ENCODE measurements around the gene FBXO4. TPM values are rescaled to one million over a fixed set of nuclear protein-coding genes. Genes with fewer than 3 reads are reported as not detected.

Gene FBXO4, protein sequence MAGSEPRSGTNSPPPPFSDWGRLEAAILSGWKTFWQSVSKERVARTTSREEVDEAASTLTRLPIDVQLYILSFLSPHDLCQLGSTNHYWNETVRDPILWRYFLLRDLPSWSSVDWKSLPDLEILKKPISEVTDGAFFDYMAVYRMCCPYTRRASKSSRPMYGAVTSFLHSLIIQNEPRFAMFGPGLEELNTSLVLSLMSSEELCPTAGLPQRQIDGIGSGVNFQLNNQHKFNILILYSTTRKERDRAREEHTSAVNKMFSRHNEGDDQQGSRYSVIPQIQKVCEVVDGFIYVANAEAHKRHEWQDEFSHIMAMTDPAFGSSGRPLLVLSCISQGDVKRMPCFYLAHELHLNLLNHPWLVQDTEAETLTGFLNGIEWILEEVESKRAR
- total RNA-seq: 10 to 100 TPM; 16.1 to 17.0 TPM
- 10 to 100 TPM; 13.7 to 15.1 TPM for polyA plus RNA-seq (ENCODE audit: insufficient read length in 2 of 2)
- long read RNA-seq, donor 1, partial matches to known transcripts: 0 of 4 reads
- long read RNA-seq, donor 1, other reads (novel, unspliced or antisense): 0 of 4 reads
- long read RNA-seq, donor 2, partial matches to known transcripts: 0 of 2 reads
- long read RNA-seq, donor 2, other reads (novel, unspliced or antisense): 0 of 2 reads
- long read RNA-seq, donor 3: 0 reads
- long read RNA-seq, donor 4, transcript FBXO4-201 (7 exons, 1,682 nt): major isoform, 10 of 21 reads
- long read RNA-seq, donor 4, partial matches to known transcripts: 7 of 21 reads
- long read RNA-seq, donor 4, other reads (novel, unspliced or antisense): 0 of 21 reads

- peak within 1 kb of the TSS; percentile 80 for H3K27ac ChIP-seq (ENCODE audit: low read depth, low read length)
- DNase-seq (ENCODE audit: low read depth in 4 of 6, low spot score in 6 of 6): peak; percentile 36 to 92 (median 70)
- H3K9me3 ChIP-seq (ENCODE audit: control insufficient read depth, insufficient read depth, low read length): no peaks in the 10 kb centered on the region
- WGBS (ENCODE audit: insufficient coverage): 2% methylated on average over 59 of the region's 60 CpGs
- peak within 1 kb of the TSS; percentile 70 for H3K4me3 ChIP-seq (ENCODE audit: low read depth, low read length)
- no peaks in the 10 kb centered on the region for H3K36me3 ChIP-seq (ENCODE audit: control insufficient read depth, insufficient read depth, low read length)
- H3K27me3 ChIP-seq (ENCODE audit: control insufficient read depth, insufficient read depth, low read length): no peaks in the 10 kb centered on the region
- peaks cover 3% of the 10 kb centered on the region for H3K4me1 ChIP-seq (ENCODE audit: control insufficient read depth, insufficient read depth, low read length)
Observed at GRCh38 chr5:41924872-41925554, at the start of gene FBXO4. Gene FBXO4, plus strand, starts transcription at chr5:41925281. Its CDS starts 29 bp downstream, at chr5:41925310.

DNA sequence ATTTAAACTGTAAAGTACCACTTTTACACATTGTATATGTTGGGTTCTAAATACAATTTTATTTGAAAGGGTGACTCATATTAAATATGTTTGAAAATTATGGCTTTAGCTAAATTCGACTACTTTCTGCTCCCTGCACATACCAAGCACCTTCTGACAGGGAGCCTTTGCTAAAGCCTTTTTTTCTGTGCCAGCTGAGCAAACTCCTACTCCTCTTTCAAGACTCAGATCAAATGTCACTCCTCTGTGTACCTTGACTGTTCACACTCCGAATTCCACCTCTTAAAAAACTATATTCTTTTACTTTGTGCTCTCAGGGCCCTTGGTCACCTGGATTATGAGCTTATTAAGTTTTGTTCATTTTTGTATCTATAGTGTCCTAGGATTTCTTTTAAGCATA is 48.4 kb upstream of the FBXO4 start:
- H3K27ac ChIP-seq (ENCODE audit: low read depth, low read length): no peak overlapping the region
- no peak overlapping the region for H3K4me3 ChIP-seq (ENCODE audit: low read depth, low read length)
- H3K4me1 ChIP-seq (ENCODE audit: control insufficient read depth, insufficient read depth, low read length): no peaks in the 10 kb centered on the region
- H3K27me3 ChIP-seq (ENCODE audit: control insufficient read depth, insufficient read depth, low read length): no peaks in the 10 kb centered on the region
- WGBS (ENCODE audit: insufficient coverage): 57% methylated on average over 1 of the region's 2 CpGs
- no peaks in the 10 kb centered on the region for H3K9me3 ChIP-seq (ENCODE audit: control insufficient read depth, insufficient read depth, low read length)
- H3K36me3 ChIP-seq (ENCODE audit: control insufficient read depth, insufficient read depth, low read length): no peaks in the 10 kb centered on the region
- DNase-seq (ENCODE audit: low read depth in 4 of 6, low spot score in 6 of 6): no peak

DNA sequence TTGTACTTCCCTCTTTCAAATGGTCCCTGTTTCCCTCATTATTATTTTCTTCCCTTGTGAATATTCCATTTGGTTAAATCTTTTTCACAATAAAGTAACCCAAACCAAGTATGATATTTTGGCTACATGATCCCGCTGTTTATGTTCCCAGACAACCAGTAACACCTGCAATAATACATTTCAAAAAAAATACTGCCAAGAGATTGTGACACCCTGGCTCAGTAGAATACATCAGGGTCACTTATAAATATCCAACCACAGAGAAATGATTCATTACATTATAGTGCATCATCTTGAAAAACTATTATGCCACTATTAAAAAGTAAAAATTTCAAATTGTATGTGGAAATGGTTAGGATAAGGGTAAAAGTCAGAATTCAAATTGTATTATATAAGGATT is 47.7 kb upstream of the FBXO4 start:
- Histone ChIP-seq H3K27me3 (ENCODE audit: control insufficient read depth, insufficient read depth, low read length) (no peaks in the 10 kb centered on the region), H3K36me3 (ENCODE audit: control insufficient read depth, insufficient read depth, low read length) (no peaks in the 10 kb centered on the region), H3K27ac (ENCODE audit: low read depth, low read length) (no peak overlapping the region), H3K9me3 (ENCODE audit: control insufficient read depth, insufficient read depth, low read length) (no peaks in the 10 kb centered on the region), H3K4me1 (ENCODE audit: control insufficient read depth, insufficient read depth, low read length) (no peaks in the 10 kb centered on the region), H3K4me3 (ENCODE audit: low read depth, low read length) (no peak overlapping the region)
- no CpG with 5 or more reads among the region's 1 CpG for WGBS (ENCODE audit: insufficient coverage)
- no peak for DNase-seq (ENCODE audit: low read depth in 4 of 6, low spot score in 6 of 6)

DNA sequence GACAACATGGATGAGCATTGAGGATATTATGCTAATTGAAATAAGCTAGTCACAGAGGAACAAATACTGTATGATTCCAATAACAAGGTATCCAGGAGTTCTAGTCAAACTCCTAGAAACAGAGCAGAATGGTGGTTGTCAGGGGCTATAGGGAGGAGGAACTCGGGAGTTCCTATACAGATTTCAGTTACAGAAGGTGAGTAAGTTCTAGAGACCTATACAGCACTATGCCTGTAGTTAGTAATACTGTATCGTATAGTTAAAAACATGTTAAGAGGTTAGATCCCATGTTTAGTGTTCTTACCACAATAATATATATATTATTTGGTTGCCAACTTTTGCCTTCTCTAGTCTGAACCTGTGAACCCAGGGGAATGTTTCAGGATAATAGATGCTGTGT is 46.9 kb upstream of the FBXO4 start:
- no peaks in the 10 kb centered on the region for H3K36me3 ChIP-seq (ENCODE audit: control insufficient read depth, insufficient read depth, low read length)
- WGBS (ENCODE audit: insufficient coverage): no CpG with 5 or more reads among the region's 2 CpGs
- H3K4me1 ChIP-seq (ENCODE audit: control insufficient read depth, insufficient read depth, low read length): no peaks in the 10 kb centered on the region
- no peak overlapping the region for H3K4me3 ChIP-seq (ENCODE audit: low read depth, low read length)
- no peaks in the 10 kb centered on the region for H3K27me3 ChIP-seq (ENCODE audit: control insufficient read depth, insufficient read depth, low read length)
- H3K9me3 ChIP-seq (ENCODE audit: control insufficient read depth, insufficient read depth, low read length): no peaks in the 10 kb centered on the region
- DNase-seq (ENCODE audit: low read depth in 4 of 6, low spot score in 6 of 6): no peak
- no peak overlapping the region for H3K27ac ChIP-seq (ENCODE audit: low read depth, low read length)

DNA sequence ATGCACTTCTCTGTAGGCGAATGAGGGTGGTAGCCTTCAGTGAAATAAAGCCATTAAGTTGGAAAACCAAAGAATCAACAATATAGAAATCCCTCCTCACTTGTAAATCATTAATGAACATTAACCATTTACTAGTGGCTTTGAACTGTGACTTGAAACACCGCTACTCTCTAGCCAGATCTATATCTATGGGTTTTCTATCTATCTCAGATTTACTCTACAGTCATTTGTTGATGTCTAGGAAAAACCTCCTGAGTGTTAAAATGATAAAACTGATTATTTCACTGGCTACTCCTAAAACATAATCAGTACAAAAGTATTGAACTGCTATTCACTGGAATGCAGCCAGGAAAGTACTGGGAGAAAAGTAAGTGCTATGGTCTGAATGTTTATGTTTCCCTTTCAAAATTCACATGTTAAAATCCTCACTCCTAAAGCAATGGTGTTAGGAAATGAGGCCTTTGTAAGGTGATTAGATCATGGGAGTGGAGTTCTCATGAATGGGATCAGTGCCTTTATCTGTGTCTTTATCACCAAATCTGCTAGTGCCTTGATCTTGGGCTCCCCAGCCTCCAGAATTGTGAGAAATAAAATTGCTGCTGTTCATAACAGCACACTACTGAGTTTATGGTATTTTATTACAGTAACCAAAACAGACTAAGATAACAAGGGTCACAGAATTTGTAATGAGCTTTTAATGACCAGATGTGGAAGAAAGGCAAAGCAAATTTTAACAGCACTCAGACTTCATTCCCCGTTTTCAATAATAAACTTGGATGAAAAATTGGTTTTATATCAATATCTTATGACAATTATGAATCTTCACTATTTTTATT is 46.2 kb upstream of the FBXO4 start:
- WGBS (ENCODE audit: insufficient coverage): no CpG with 5 or more reads among the region's 3 CpGs
- no peak overlapping the region for H3K4me3 ChIP-seq (ENCODE audit: low read depth, low read length)
- H3K4me1 ChIP-seq (ENCODE audit: control insufficient read depth, insufficient read depth, low read length): no peaks in the 10 kb centered on the region
- H3K36me3 ChIP-seq (ENCODE audit: control insufficient read depth, insufficient read depth, low read length): no peaks in the 10 kb centered on the region
- no peaks in the 10 kb centered on the region for H3K27me3 ChIP-seq (ENCODE audit: control insufficient read depth, insufficient read depth, low read length)
- no peaks in the 10 kb centered on the region for H3K9me3 ChIP-seq (ENCODE audit: control insufficient read depth, insufficient read depth, low read length)
- no peak for DNase-seq (ENCODE audit: low read depth in 4 of 6, low spot score in 6 of 6)
- H3K27ac ChIP-seq (ENCODE audit: low read depth, low read length): no peak overlapping the region

DNA sequence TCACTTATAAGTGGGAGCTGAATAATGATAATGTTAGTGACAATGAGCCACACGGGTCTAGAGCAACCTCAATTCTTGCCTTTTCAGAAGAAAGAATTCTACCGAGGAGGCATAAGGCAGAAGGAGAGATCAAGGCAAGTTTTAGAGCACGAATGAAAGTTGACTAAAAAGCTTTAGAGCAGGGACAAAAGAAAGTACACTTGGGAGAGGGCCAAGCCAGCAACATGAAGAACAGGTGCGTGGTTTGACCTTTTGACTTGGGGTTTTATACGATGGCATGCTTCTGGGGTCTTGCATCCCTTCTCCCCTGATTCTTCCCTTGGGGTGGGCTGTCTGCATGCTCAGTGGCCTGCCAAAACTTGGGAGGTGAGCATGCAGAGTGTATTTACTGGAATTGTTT is 42.3 kb upstream of the FBXO4 start:
- Histone ChIP-seq H3K27me3 (ENCODE audit: control insufficient read depth, insufficient read depth, low read length) (no peaks in the 10 kb centered on the region), H3K27ac (ENCODE audit: low read depth, low read length) (no peak overlapping the region), H3K36me3 (ENCODE audit: control insufficient read depth, insufficient read depth, low read length) (no peaks in the 10 kb centered on the region), H3K9me3 (ENCODE audit: control insufficient read depth, insufficient read depth, low read length) (no peaks in the 10 kb centered on the region), H3K4me1 (ENCODE audit: control insufficient read depth, insufficient read depth, low read length) (no peaks in the 10 kb centered on the region), H3K4me3 (ENCODE audit: low read depth, low read length) (no peak overlapping the region)
- no peak for DNase-seq (ENCODE audit: low read depth in 4 of 6, low spot score in 6 of 6)
- 56% methylated on average over 5 of the region's 5 CpGs for WGBS (ENCODE audit: insufficient coverage)

GRCh38 chr5:41883243-41883642 is 41.8 kb upstream of the FBXO4 start:
- Histone ChIP-seq H3K9me3 (ENCODE audit: control insufficient read depth, insufficient read depth, low read length) (no peaks in the 10 kb centered on the region), H3K4me3 (ENCODE audit: low read depth, low read length) (no peak overlapping the region), H3K4me1 (ENCODE audit: control insufficient read depth, insufficient read depth, low read length) (no peaks in the 10 kb centered on the region), H3K36me3 (ENCODE audit: control insufficient read depth, insufficient read depth, low read length) (no peaks in the 10 kb centered on the region), H3K27me3 (ENCODE audit: control insufficient read depth, insufficient read depth, low read length) (no peaks in the 10 kb centered on the region), H3K27ac (ENCODE audit: low read depth, low read length) (no peak overlapping the region)
- no peak for DNase-seq (ENCODE audit: low read depth in 4 of 6, low spot score in 6 of 6)
- WGBS (ENCODE audit: insufficient coverage): 56% methylated on average over 1 of the region's 3 CpGs

GRCh38 chr5:41883936-41884335 is 41.1 kb upstream of the FBXO4 start:
- Histone ChIP-seq H3K27me3 (ENCODE audit: control insufficient read depth, insufficient read depth, low read length) (no peaks in the 10 kb centered on the region), H3K4me1 (ENCODE audit: control insufficient read depth, insufficient read depth, low read length) (no peaks in the 10 kb centered on the region), H3K4me3 (ENCODE audit: low read depth, low read length) (no peak overlapping the region), H3K9me3 (ENCODE audit: control insufficient read depth, insufficient read depth, low read length) (no peaks in the 10 kb centered on the region), H3K36me3 (ENCODE audit: control insufficient read depth, insufficient read depth, low read length) (no peaks in the 10 kb centered on the region), H3K27ac (ENCODE audit: low read depth, low read length) (no peak overlapping the region)
- DNase-seq (ENCODE audit: low read depth in 4 of 6, low spot score in 6 of 6): no peak
- no CpG with 5 or more reads among the region's 2 CpGs for WGBS (ENCODE audit: insufficient coverage)

DNA sequence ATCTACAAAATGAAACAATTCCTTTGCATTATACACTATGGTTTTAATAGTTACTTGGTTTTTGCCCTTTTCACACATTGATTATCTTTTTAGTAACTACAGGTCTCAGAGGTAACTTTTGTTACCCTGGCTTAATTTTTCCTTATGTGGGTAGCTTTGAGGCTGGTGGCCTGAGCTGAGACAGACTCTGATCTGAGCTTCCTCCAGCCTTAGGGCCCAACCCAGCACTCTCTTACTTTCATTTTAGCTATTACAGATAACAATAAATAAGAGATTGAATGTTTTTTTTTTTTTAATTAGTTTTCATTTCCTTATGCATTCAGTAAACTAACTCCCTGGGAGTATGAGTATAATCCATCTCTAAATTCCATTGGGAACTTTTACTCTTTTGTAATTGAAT is 39.8 kb upstream of the FBXO4 start:
- Histone ChIP-seq H3K36me3 (ENCODE audit: control insufficient read depth, insufficient read depth, low read length) (no peaks in the 10 kb centered on the region), H3K27ac (ENCODE audit: low read depth, low read length) (no peak overlapping the region), H3K9me3 (ENCODE audit: control insufficient read depth, insufficient read depth, low read length) (no peaks in the 10 kb centered on the region), H3K4me3 (ENCODE audit: low read depth, low read length) (no peak overlapping the region), H3K4me1 (ENCODE audit: control insufficient read depth, insufficient read depth, low read length) (no peaks in the 10 kb centered on the region), H3K27me3 (ENCODE audit: control insufficient read depth, insufficient read depth, low read length) (no peaks in the 10 kb centered on the region)
- no peak for DNase-seq (ENCODE audit: low read depth in 4 of 6, low spot score in 6 of 6)

Measured in spinal cord (tissue), 10 donors.